ENCODE results near the gene RPL7A. TPM values are rescaled to one million over a fixed set of nuclear protein-coding genes. Genes with fewer than 3 reads are reported as not detected.

Gene RPL7A
- total and polyA plus RNA-seq, 2 of the 13 experiments (the other 11 are each of a cell fraction or from before 2014, with no cell fraction given) = 2,401 to 2,938 TPM

- peak; percentile 56; the same call in 1 of the 2 replicates for TF ChIP-seq ZNF280B (CRISPR knock-in tag; IDR thresholded peaks at IDR 0.05; ENCODE audit: borderline replicate concordance)
- TF ChIP-seq ZNF775 (CRISPR knock-in tag; IDR thresholded peaks at IDR 0.05; ENCODE audit: borderline replicate concordance) = no peak
- no peak for TF ChIP-seq ATF6 (CRISPR knock-in tag; conservative IDR thresholded peaks at IDR 0.05)
- no peak for TF ChIP-seq ZBTB21 (CRISPR knock-in tag; IDR thresholded peaks at IDR 0.05)
- TF ChIP-seq ARID5B (CRISPR knock-in tag; IDR thresholded peaks at IDR 0.05) = no peak
- TF ChIP-seq ERF (CRISPR knock-in tag; IDR thresholded peaks at IDR 0.05) = 0 out of 2 replicates have a peak, but pooled peaks have one; percentile 41
- TF ChIP-seq ZNF777 (CRISPR knock-in tag; IDR thresholded peaks at IDR 0.05) = no peak
- TF ChIP-seq CREBL2 (CRISPR knock-in tag; IDR thresholded peaks at IDR 0.05; ENCODE audit: borderline replicate concordance) = no peak
- TF ChIP-seq HMGXB4 (CRISPR knock-in tag; IDR thresholded peaks at IDR 0.05; ENCODE audit: borderline replicate concordance in 1 of 2, low read depth in 1 of 2) = peak; percentile 55 to 58; a peak in 2 of 4 replicates
- TF ChIP-seq NFE2 (CRISPR knock-in tag; IDR thresholded peaks at IDR 0.05) = no peak
- TF ChIP-seq ZFP62 (CRISPR knock-in tag; IDR thresholded peaks at IDR 0.05) = no peak
- TF ChIP-seq ZNF580 (CRISPR knock-in tag; IDR thresholded peaks at IDR 0.05; ENCODE audit: borderline replicate concordance, low read depth) = no peak
- no peak for TF ChIP-seq ETS1 (CRISPR knock-in tag; IDR thresholded peaks at IDR 0.05)
- TF ChIP-seq ZNF749 (CRISPR knock-in tag; IDR thresholded peaks at IDR 0.05; ENCODE audit: borderline replicate concordance) = no peak
- no peak for TF ChIP-seq ZSCAN9 (CRISPR knock-in tag; IDR thresholded peaks at IDR 0.05; ENCODE audit: borderline replicate concordance)
These were observed 4.1 kb downstream of the RPL7A start (continued) for GRCh38 chr9:133351908-133352634.

Measured in HepG2 (cell line).